ENCODE data around the gene TFDP1.

TFDP1 gene

GRCh38 chr13:113597391-113598080 lies 13.0 kb downstream of the TFDP1 start:
- DNase-seq (ENCODE audit: low spot score), result no peak

DNA sequence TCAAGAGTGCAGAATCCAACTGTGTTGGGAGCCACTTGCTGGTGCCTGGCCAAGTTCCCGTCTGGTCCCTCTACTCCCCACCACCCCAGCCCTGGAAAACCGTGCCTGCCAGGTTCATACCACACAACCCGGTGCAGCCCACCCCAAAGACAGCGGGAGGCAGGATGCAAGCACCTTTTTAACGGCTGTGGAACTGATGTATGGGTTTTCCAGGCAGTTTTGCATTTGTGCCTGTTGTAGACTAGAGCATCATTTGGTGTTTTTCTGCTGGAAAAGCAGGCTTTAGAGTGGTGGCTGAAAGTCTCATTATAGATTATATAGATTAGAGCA lies 13.5 kb downstream of the TFDP1 start:
- no peak for DNase-seq (ENCODE audit: low spot score)

DNA sequence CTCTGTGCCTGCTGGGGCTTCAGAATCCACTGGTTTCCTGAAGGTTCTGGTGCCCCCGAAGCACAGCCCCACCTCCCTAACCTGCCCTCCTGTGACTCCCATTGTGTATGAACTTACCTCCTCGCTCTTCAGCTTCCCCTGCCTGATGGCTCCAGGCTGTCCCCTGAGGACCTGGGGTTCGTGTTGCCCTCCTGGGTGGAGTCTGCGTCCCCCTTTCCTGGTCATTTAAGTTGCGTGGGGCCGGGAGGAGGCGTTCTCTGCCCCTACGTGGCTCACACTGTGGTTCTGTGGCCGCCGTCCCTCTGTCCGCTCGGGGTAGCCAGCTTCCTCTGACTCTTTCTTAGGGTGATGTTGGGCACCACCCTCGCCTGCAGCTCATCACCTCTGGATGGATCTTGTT lies 13.9 kb downstream of the TFDP1 start:
- DNase-seq (ENCODE audit: low spot score), result no peak

- no peak for DNase-seq (ENCODE audit: low spot score)
These were observed 14.8 kb downstream of the TFDP1 start for GRCh38 chr13:113599391-113599790.

- no peak for DNase-seq (ENCODE audit: low spot score)
These were observed 16.9 kb downstream of the TFDP1 start for GRCh38 chr13:113601166-113602070.

GRCh38 chr13:113602291-113602988 lies 17.9 kb downstream of the TFDP1 start:
- no peak for DNase-seq (ENCODE audit: low spot score)

- DNase-seq (ENCODE audit: low spot score), result no peak
These were observed 18.7 kb downstream of the TFDP1 start for GRCh38 chr13:113603116-113603710.

DNA sequence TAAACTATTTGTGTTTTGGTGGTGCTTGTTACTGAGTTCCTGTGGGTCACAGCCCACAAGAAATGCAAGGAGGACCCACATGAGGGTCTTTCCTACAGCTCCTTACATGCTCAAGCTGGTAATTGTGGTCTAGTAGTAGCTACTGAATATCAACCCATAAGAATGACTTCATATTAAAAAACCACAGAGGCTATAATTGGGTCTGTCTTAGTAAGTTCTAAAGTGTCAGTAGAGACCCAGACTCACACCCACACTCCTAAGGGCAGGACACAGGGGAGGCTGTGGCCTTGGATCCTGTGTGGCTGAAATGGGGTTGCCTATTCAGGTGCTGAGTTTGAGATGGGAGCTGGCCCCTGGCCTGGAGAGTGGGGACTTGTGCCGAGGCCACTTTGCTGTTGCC lies 19.6 kb downstream of the TFDP1 start:
- DNase-seq (ENCODE audit: low spot score), result no peak

- DNase-seq (ENCODE audit: low spot score), result no peak
These were observed 20.9 kb downstream of the TFDP1 start for GRCh38 chr13:113605461-113605860.

GRCh38 chr13:113605866-113606438 lies 21.4 kb downstream of the TFDP1 start:
- no peak for DNase-seq (ENCODE audit: low spot score)

DNA sequence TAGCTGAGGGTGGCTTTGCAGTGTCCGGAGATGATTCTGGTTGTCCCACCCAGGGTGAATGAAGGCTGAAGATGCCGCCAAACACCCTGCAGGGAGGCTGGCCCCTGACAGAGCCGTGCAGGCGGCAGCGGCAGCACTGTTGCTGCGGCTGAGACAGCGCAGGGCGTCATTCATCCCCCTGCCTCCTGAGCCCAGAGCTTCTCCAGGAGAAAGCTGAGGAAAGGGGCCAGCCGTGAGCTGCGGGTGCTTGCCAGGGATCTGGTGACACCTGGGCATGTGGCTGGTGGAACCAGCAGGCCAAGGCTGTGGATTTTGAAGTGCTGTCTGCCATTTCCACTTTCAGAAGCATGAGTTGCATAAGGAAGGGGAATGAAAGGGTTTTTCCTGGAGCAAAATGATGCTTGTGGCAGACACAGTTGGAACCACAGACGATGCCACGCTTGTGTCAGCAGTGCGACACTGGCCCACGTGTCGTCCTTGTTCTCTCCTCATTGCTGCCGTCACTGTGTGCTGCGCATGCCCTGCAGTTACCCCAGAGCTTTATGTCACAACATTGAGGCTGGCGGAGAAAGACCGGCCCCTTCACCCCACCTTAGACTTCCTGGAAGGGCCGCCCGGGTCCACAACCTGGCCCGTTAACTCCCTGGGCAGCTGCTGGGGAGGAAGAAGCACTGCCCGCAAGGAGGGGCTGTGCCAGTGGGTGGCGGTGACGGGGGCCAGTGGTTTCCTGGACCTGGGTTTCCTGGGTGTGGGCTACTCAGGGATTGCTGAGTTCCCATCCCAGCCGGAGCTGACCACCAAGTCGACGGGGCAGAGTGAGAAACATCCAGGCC lies 22.7 kb downstream of the TFDP1 start:
- no peak for DNase-seq (ENCODE audit: low spot score)

GRCh38 chr13:113607889-113608635 lies 23.5 kb downstream of the TFDP1 start:
- DNase-seq (ENCODE audit: low spot score), result no peak

GRCh38 chr13:113608967-113609533 lies 24.5 kb downstream of the TFDP1 start:
- DNase-seq (ENCODE audit: low spot score), result no peak

GRCh38 chr13:113609616-113610015 lies 25.1 kb downstream of the TFDP1 start:
- no peak for DNase-seq (ENCODE audit: low spot score)

DNA sequence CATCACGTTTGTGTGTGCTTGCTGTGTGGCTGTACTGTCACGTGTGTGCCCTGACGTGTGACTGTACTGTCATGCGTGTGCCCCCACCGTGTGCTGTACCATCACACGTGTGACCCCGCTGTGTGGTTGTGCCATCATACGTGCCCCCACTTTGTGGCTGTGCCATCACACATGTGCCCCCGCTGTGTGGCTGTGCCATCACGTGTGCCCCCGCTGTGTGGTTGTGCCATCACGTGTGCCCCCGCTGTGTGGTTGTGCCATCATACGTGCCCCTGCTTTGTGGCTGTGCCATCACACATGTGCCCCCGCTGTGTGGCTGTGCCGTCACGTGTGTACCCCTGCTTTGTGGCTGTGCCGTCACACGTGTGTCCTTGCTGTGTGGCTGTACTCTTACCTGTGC lies 25.7 kb downstream of the TFDP1 start:
- DNase-seq (ENCODE audit: low spot score), result no peak

DNA sequence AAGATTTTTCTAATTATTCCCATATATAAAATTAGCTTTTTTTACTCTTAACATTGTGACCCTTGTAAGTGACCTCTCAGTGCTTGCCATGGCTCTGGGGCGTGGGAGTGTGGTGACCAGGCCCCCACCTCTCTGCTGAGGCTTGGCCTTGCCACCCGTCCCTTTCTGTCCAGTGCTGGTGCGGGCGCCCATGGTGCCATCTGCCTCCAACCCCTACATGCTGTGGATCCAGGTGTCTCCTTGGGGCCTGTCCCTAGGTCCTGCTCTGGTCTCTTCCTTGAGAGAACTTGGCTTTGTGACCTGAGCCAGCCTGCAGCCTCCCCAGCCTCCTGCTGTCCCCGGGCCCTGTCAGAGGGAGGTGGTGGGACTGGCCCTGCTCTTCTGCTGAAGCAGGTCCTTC lies 27.4 kb downstream of the TFDP1 start:
- no peak for DNase-seq (ENCODE audit: low spot score)

GRCh38 chr13:113612607-113613006 lies 28.1 kb downstream of the TFDP1 start:
- DNase-seq (ENCODE audit: low spot score), result no peak

- DNase-seq (ENCODE audit: low spot score), result no peak
These were observed 29.3 kb downstream of the TFDP1 start for GRCh38 chr13:113613789-113614379.

DNA sequence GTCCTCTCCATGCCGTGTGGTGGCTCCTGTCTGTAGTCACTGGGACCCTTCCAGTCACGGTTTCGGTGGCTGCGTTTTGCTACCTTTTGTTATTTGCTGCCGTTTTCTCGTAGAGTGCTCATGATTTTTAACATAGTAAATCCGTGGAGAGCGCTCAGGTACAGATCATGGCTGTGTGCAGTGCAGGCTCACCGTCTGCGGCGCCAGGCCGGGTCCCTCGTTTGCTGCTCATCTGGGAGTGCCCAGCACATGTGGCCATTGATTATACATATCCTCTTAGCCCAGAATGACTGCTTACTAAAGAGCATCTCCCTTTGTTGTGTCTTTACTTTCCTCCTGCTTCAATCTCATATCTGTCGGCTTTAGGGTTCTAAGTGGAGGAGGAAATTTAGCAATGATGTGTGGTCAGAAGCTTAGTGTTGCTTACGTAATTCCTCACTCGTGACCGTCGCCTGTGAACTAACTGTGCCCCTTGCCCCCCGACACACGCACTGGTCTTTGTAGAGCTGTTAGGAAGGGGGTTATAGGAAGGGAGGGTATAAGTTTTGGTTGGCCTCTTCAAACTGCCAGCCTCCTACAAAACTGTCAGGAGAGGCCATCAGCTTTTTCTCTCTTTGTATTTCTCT lies 31.8 kb downstream of the TFDP1 start:
- no peak for DNase-seq (ENCODE audit: low spot score)
